Kidney (tissue), 14 donors: Measurements from ENCODE around the gene GPR55. TPM values are rescaled to one million over a fixed set of nuclear protein-coding genes. Genes with fewer than 3 reads are reported as not detected.

Experiments
- DNase-seq, 5 donors: peaks; one replicate each; pipeline ENCODE4 v3.0.0-alpha.2; 2013 to 2020
- FAIRE-seq: peaks from 2 replicates; lab custom pipeline; 2012; peaks lifted over from hg19 to GRCh38; lab: Jason Lieb, UNC
- H3K27ac ChIP-seq, 2 donors: one replicate each; pipeline ENCODE4 v1.7.0; 2013; ENCODE audit warnings: low read depth in 2 of 2, low read length in 2 of 2, inconsistent platforms in 1 of 2
- H3K27me3 ChIP-seq: one replicate; pipeline ENCODE4 v1.7.1; 2013; ENCODE audit warnings: low read length, inconsistent platforms; ENCODE audit not compliant: control insufficient read depth, insufficient read depth
- H3K36me3 ChIP-seq, 3 donors: one replicate each; pipeline versions ENCODE4 v1.7.0 to v1.7.1; 2013; ENCODE audit warnings: low read length in 3 of 3, control low read depth in 1 of 3, inconsistent platforms in 1 of 3; ENCODE audit not compliant: insufficient read depth in 3 of 3, control insufficient read depth in 2 of 3
- H3K4me1 ChIP-seq, 3 donors: one replicate each; pipeline versions ENCODE4 v1.7.0 to v1.7.1; 2013; ENCODE audit warnings: low read length in 3 of 3, inconsistent platforms in 1 of 3, low read depth in 1 of 3; ENCODE audit not compliant: control insufficient read depth in 2 of 3, insufficient read depth in 2 of 3
- H3K4me3 ChIP-seq, 3 donors: one replicate each; pipeline versions ENCODE4 v1.7.0 to v1.8.1; 2013; ENCODE audit warnings: low read length in 3 of 3, control low read depth in 1 of 3, inconsistent platforms in 1 of 3
- H3K9ac ChIP-seq, 3 donors: one replicate each; pipeline versions ENCODE4 v1.7.0 to v1.7.1; 2013; ENCODE audit warnings: low read length in 3 of 3, control low read depth in 1 of 3, inconsistent platforms in 1 of 3
- H3K9me3 ChIP-seq, 3 donors: one replicate each; pipeline versions ENCODE4 v1.7.0 to v1.7.1; 2013; ENCODE audit warnings: low read length in 3 of 3, control low read depth in 1 of 3, inconsistent platforms in 1 of 3; ENCODE audit not compliant: control insufficient read depth in 2 of 3, insufficient read depth in 1 of 3
- CTCF ChIP-seq: IDR thresholded peaks from 3 replicates; pipeline ENCODE4 v1.5.1; 2012; ENCODE audit warnings: mild to moderate bottlenecking, moderate library complexity, borderline replicate concordance; ENCODE audit not compliant: insufficient read depth; ENCODE audit errors: extremely low read depth
- intact Hi-C: fragments of 100-400 bp; cut with DNase I; formaldehyde crosslinking; loops from one replicate; pipeline ENCODE4 v1.11.1; 2022
- polyA plus RNA-seq: library from polyadenylated mRNA; stranded (reverse); fragments of 350-450 nt; fragmentation: Illumina TruSeq; extraction: RNeasy Lipid Tissue Mini Kit (QIAGEN cat#74804); gene quantifications from one replicate; pipeline ENCODE4 v1.2.3, GENCODE V29; 2014; ENCODE audit warnings: low read depth, low replicate concordance; ENCODE audit not compliant: insufficient read depth
- total RNA-seq: library from RNA; stranded (reverse); fragmentation: NEBNext Ultra II Directional; extraction: Animal tissue kit (Norgen Biotek cat#: 25700); gene quantifications from one replicate; pipeline ENCODE4 v1.2.1, GENCODE V29; 2021
- donor health status: control.
- donor health status: control.
- donor health status: control.
- donor health status: control.
- donor health status: control.
- donor health status: DM: yes; HTN: yes; CAD: no.
- donor health status: Normal renal cell carcinoma (clear cell type).

GPR55 gene
- total and polyA plus RNA-seq, 2 donors from 2014 or later = 0.69 TPM; not detected in 1

GRCh38 chr2:230952226-230952956 lies 27.3 kb upstream of the GPR55 start:
- DNase-seq (no peak), FAIRE-seq (no peak)
- intact Hi-C loops = no loop called here

GRCh38 chr2:230951396-230951795 lies 26.4 kb upstream of the GPR55 start:
- no peak for TF ChIP-seq CTCF
- intact Hi-C loops = no loop called here
- Histone ChIP-seq H3K4me1 (no peaks in the 10 kb centered on the region), H3K9ac (no peak overlapping the region), H3K36me3 (no peaks in the 10 kb centered on the region), H3K27me3 (no peaks in the 10 kb centered on the region), H3K9me3 (no peaks in the 10 kb centered on the region), H3K4me3 (no peak overlapping the region), H3K27ac (no peak overlapping the region)
- DNase-seq (no peak), FAIRE-seq (no peak)

More at GRCh38 chr2:230952226-230952956, 27.3 kb upstream of the GPR55 start:
- Histone ChIP-seq H3K27me3 (no peaks in the 10 kb centered on the region), H3K4me3 (no peak overlapping the region), H3K9ac (no peak overlapping the region), H3K36me3 (no peaks in the 10 kb centered on the region), H3K9me3 (no peaks in the 10 kb centered on the region), H3K4me1 (no peaks in the 10 kb centered on the region), H3K27ac (no peak overlapping the region)
- TF ChIP-seq CTCF = no peak

- Histone ChIP-seq H3K36me3 (no peaks in the 10 kb centered on the region), H3K27me3 (no peaks in the 10 kb centered on the region), H3K27ac (no peak overlapping the region), H3K9me3 (no peaks in the 10 kb centered on the region), H3K4me1 (no peaks in the 10 kb centered on the region), H3K4me3 (no peak overlapping the region), H3K9ac (no peak overlapping the region)
- no peak for TF ChIP-seq CTCF
- FAIRE-seq (no peak), DNase-seq (no peak)
- intact Hi-C loops = no loop called here
These were observed 25.9 kb upstream of the GPR55 start for GRCh38 chr2:230950874-230951339.
